GM21447 (cell line): Measurements from ENCODE around the gene MAP1LC3B.
"Not testable (repeated sequence)": the region's sequence is repeated elsewhere in the genome, so short reads cannot be mapped to it uniquely, and the experiment has no call there.

Experiments used
- ATAC-seq: cut with Tn5 transposase; IDR thresholded peaks from one replicate; pipeline ENCODE4 v1.9.1; 2021; ENCODE audit not compliant: unreplicated experiment

The MAP1LC3B gene

GRCh38 chr16:87360862-87361610, 31.1 kb upstream of the MAP1LC3B start:
- ATAC-seq, result no peak

- ATAC-seq, result no peak
Observed at GRCh38 chr16:87361916-87362619, 30.1 kb upstream of the MAP1LC3B start.

GRCh38 chr16:87362828-87363559, 29.1 kb upstream of the MAP1LC3B start:
- not testable (repeated sequence) for ATAC-seq

- ATAC-seq, result no peak
Observed at GRCh38 chr16:87363771-87364455, 28.2 kb upstream of the MAP1LC3B start.

GRCh38 chr16:87365021-87365713, 27.0 kb upstream of the MAP1LC3B start:
- no peak for ATAC-seq

- ATAC-seq, result no peak
Observed at GRCh38 chr16:87366288-87366687, 25.8 kb upstream of the MAP1LC3B start.

GRCh38 chr16:87366930-87367329, 25.2 kb upstream of the MAP1LC3B start:
- no peak for ATAC-seq

GRCh38 chr16:87367529-87367928, 24.6 kb upstream of the MAP1LC3B start:
- no peak for ATAC-seq

GRCh38 chr16:87368029-87368770, 23.9 kb upstream of the MAP1LC3B start:
- no peak for ATAC-seq

- no peak for ATAC-seq
Observed at GRCh38 chr16:87369117-87369765, 22.9 kb upstream of the MAP1LC3B start.

GRCh38 chr16:87369796-87370719, 22.1 kb upstream of the MAP1LC3B start:
- no peak for ATAC-seq

GRCh38 chr16:87371261-87371866, 20.8 kb upstream of the MAP1LC3B start:
- no peak for ATAC-seq

GRCh38 chr16:87372305-87372704, 19.8 kb upstream of the MAP1LC3B start:
- no peak for ATAC-seq

- ATAC-seq, result no peak
Observed at GRCh38 chr16:87374313-87374712, 17.8 kb upstream of the MAP1LC3B start.

- no peak for ATAC-seq
Observed at GRCh38 chr16:87375426-87376135, 16.6 kb upstream of the MAP1LC3B start.

GRCh38 chr16:87376660-87377059, 15.5 kb upstream of the MAP1LC3B start:
- ATAC-seq, result no peak

GRCh38 chr16:87379312-87379752, 12.8 kb upstream of the MAP1LC3B start:
- ATAC-seq, result not testable (repeated sequence)
